ENCODE results near the gene HNRNPK.

GRCh38 chr9:83986195-83986594, 6.2 kb upstream of the HNRNPK start:
- TF ChIP-seq CTCF (IDR thresholded peaks at IDR 0.05) (no peak), ZFX (IDR thresholded peaks at IDR 0.05; ENCODE audit: borderline replicate concordance) (no peak)
